Retinal pigment epithelial cell (primary cell): Measurements from ENCODE around the gene MRPS2.

ENCODE experiments used
- DNase-seq: peaks from one replicate; pipeline ENCODE4 v3.0.0-alpha.2; 2010; ENCODE audit warnings: low read depth
- H3K4me3 ChIP-seq: 2 replicates; pipeline ENCODE4 v1.5.1; 2011; ENCODE audit warnings: mild to moderate bottlenecking, low read length, control low read depth, moderate library complexity
- CTCF ChIP-seq: conservative IDR thresholded peaks from 2 replicates; pipeline ENCODE4 v1.5.1; 2011; ENCODE audit warnings: low read depth, low read length, control low read depth, inconsistent platforms

MRPS2 gene

GRCh38 chr9:135501261-135502167 lies 1.0 kb downstream of the MRPS2 start:
- no peak for DNase-seq
- no peak for TF ChIP-seq CTCF
- peak overlapping the region; percentile 74 for H3K4me3 ChIP-seq

DNA sequence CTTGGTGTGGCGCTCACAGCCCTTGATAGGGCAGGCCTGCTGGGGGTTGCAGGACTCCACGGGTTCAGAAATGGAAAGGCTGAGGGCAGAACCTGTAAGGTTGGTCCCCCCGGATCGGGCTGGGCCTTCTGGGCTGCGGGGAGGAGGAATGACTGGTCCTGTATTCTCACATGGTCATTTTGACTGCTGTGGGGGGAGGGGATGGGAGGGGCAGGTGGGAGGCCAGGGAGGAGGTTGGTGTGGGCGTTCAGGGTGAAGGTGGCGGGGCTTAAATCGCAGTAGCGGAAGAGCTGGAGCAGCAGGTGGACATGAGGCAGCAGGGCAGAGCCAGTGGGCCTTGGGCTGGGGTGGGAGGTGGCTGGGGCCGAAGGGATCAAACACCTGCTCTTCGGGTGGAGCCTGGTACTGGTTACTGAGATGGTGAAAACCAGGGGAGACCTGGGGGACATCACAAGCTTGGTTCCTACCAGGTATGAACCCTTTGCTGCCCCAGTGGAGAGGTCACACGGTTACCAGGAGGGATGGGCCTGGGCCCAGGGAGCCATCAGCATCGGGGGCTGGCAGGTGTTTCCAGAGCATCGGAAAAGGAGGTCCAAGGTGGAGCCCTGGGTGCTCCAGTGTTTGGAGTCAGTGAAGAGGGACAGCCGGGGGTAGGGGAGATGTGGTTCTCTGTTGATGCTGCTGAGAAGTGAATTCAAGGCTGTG lies 1.8 kb downstream of the MRPS2 start:
- DNase-seq, result no peak
- no peak for TF ChIP-seq CTCF
- no peak overlapping the region for H3K4me3 ChIP-seq

GRCh38 chr9:135502873-135503321 lies 2.4 kb downstream of the MRPS2 start:
- TF ChIP-seq CTCF, result no peak
- H3K4me3 ChIP-seq, result no peak overlapping the region
- DNase-seq, result no peak

DNA sequence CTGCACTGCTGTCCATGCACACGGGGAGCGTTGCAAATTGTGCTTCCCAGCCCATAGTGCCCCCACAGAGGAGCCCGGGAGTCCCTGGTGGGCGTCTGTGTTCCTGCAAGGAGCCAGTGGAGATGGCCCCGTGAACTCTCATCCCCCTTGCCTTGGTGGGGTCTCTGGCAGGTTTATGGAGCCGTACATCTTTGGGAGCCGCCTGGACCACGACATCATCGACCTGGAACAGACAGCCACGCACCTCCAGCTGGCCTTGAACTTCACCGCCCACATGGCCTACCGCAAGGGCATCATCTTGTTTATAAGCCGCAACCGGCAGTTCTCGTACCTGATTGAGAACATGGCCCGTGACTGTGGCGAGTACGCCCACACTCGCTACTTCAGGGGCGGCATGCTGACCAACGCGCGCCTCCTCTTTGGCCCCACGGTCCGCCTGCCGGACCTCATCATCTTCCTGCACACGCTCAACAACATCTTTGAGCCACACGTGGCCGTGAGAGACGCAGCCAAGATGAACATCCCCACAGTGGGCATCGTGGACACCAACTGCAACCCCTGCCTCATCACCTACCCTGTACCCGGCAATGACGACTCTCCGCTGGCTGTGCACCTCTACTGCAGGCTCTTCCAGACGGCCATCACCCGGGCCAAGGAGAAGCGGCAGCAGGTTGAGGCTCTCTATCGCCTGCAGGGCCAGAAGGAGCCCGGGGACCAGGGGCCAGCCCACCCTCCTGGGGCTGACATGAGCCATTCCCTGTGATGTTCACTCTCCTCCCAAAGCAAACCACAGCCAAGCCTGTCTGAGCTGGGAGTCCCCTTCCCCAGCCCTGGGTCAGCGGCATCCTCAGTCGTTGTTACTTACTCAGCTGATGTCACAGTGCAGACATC lies 3.1 kb downstream of the MRPS2 start:
- no peak for DNase-seq
- no peak overlapping the region for H3K4me3 ChIP-seq
- no peak for TF ChIP-seq CTCF

GRCh38 chr9:135504262-135505243 lies 4.1 kb downstream of the MRPS2 start:
- DNase-seq, result no peak
- no peak overlapping the region for H3K4me3 ChIP-seq
- peak; percentile 85 for TF ChIP-seq CTCF
